Mononuclear cell (primary cell): ENCODE data around the gene FCHO2. TPM values are rescaled to one million over a fixed set of nuclear protein-coding genes. Genes with fewer than 3 reads are reported as not detected.
"Not testable (repeated sequence)": the region's sequence is repeated elsewhere in the genome, so short reads cannot be mapped to it uniquely, and the experiment has no call there.

ENCODE experiments used
- H3K27me3 ChIP-seq: 2 replicates; pipeline ENCODE4 v1.6.0; 2011; ENCODE audit warnings: low read length, control low read depth; ENCODE audit not compliant: insufficient read depth
- H3K4me1 ChIP-seq: 2 replicates; pipeline ENCODE4 v1.5.1; 2011; ENCODE audit warnings: mild to moderate bottlenecking, low read length, control low read depth; ENCODE audit not compliant: insufficient read depth
- H3K4me3 ChIP-seq: 2 replicates; pipeline ENCODE4 v1.5.1; 2011; ENCODE audit warnings: mild to moderate bottlenecking, low read length, moderate library complexity
- H3K9me3 ChIP-seq: 2 replicates; pipeline ENCODE4 v1.5.1; 2011; ENCODE audit warnings: low read depth, mild to moderate bottlenecking, control low read depth, low read length
- total RNA-seq: library from RNA; depleted of rRNA; stranded (reverse); fragments of >200 nt; gene quantifications from one replicate; pipeline ENCODE4 v1.2.3, GENCODE V29; 2012

Gene FCHO2
- total RNA-seq, 1 donor: 3.3 TPM

DNA sequence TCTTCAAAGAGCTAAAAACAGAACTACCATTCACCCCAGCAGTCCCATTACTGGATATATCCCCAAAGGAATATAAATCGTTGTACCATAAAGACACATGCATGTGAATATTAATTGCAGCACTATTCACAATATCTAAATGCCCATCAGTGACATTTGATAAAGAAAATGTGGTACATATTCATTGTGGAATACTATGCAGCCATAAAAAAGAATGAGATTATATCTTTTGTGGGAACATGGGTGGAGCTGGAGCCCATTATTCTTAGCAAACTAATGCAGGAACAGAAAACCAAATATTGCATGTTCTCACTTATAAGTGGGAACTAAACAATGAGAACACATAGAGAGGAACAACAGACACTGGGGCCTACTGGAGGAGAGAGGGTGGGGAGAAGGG is 38.7 kb downstream of the FCHO2 start:
- no peaks in the 10 kb centered on the region for H3K27me3 ChIP-seq
- no peak overlapping the region for H3K4me3 ChIP-seq
- no peaks in the 10 kb centered on the region for H3K9me3 ChIP-seq
- H3K4me1 ChIP-seq: no peaks in the 10 kb centered on the region

DNA sequence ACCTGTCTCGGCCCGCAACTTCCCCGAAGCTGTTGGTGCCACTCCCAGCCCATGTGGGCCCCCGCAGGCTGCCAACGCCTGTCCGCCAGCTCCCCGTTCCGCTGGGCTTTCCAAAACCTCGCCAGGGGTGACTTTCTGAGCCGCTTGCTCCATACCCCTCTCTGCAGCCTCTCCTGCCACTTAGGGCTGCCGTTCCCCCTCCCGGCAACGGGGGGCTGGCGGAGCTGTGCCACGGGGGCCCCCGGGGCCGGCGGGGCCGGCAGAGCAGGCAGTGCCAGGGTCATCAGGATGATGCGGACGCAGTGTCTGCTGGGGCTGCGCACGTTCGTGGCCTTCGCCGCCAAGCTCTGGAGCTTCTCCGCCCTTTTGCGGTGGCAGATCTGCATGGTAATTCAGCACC is 40.8 kb downstream of the FCHO2 start:
- H3K27me3 ChIP-seq: no peaks in the 10 kb centered on the region
- no peaks in the 10 kb centered on the region for H3K4me1 ChIP-seq
- H3K4me3 ChIP-seq: no peak overlapping the region
- H3K9me3 ChIP-seq: no peaks in the 10 kb centered on the region

DNA sequence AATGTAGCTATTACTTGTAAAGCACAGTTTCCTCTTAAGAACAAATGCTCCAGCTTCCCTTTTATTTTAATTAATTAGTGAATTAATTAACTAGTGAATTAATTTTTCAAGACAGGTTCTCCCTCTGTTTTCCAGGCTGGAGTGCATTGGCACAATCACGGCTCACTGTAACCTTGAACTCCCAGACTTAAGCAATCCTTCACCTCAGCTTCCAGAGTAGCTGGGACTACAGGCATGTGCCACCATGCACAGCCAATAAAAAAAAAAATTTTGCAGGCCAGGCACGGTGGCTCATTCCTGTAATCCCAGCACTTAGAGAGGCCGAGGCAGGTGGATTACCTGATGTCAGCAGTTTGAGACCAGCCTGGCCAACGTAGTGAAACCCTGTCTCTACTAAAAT is 44.1 kb downstream of the FCHO2 start:
- Histone ChIP-seq H3K4me3 (no peak overlapping the region), H3K9me3 (no peaks in the 10 kb centered on the region), H3K4me1 (no peaks in the 10 kb centered on the region), H3K27me3 (no peaks in the 10 kb centered on the region)

DNA sequence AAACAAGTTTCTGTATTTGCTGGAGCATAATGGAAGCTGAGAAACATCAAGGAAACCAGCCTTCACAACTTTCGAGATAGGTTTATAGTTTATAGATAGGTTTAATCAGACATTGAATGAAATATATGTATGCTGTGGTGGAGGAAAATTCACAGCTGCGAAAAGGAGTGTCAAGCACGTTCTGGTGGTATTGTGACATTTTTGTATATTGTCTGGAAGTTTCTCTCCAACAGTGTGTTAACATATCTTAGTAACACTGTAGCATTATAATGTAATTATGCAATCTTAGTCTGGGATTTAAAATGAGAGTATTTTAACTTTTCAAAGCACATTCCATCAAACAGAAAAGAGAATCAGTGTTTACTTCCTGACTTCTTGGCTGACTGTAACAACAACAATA is 50.0 kb downstream of the FCHO2 start:
- Histone ChIP-seq H3K27me3 (no peaks in the 10 kb centered on the region), H3K4me1 (no peaks in the 10 kb centered on the region), H3K9me3 (no peaks in the 10 kb centered on the region), H3K4me3 (no peak overlapping the region)

DNA sequence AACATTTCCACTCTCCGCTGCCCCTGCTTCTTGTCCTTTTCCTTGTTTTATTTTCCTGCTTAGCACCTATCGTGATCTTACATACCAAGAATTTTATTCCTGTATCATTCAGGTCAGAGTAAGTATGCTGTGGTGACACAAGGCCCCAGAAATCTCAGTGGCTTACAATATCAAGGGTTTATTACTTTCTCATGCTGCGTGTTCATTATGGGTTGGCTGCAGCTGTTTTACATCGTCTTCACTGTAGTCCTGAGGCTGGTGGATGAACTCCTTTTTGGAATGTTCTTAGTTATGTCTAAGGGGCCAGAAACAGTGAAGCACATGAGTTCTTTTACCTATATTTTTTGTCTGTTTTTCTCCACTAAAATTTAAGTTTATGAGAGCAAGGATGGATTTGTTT is 51.2 kb downstream of the FCHO2 start:
- Histone ChIP-seq H3K4me3 (no peak overlapping the region), H3K27me3 (no peaks in the 10 kb centered on the region), H3K4me1 (no peaks in the 10 kb centered on the region), H3K9me3 (no peaks in the 10 kb centered on the region)

DNA sequence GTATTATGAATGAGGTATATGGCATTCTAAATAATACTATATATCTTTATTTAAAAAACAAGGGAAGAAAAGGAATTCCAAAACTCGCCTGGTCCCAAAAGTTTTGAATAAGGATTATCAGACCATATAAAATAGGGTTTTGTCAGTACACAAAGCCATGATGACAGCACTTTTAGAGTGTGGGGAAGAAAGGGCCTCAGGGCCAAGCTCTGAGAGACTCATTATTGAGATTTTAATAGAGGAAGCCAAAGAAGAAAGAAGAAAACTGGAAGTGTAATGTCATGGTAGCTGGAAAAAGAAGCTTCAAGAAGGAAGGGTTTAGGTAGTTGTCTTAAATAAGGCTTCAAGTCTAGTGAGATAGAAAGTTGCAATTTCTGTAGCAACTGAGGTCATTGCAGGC is 53.0 kb downstream of the FCHO2 start:
- Histone ChIP-seq H3K4me1 (no peaks in the 10 kb centered on the region), H3K4me3 (no peak overlapping the region), H3K27me3 (no peaks in the 10 kb centered on the region), H3K9me3 (no peaks in the 10 kb centered on the region)

DNA sequence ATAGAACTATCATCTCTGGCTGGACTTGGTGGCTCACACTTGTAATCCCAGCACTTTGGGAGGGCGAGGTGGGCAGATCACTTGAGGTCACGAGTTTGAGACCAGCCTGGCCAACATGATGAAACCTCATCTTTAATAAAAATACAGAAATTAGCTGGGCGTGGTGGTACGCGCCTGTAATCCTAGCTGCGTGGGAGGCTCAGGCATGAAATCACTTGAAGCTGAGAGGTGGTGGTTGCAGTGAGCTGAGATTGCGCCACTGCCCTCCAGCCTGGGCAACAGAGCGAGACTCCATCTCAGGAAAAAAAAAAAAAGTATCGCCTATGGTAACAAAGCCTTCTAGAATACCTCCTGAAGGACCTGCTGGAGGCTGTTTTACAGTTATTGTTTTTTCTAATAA is 55.8 kb downstream of the FCHO2 start:
- H3K4me3 ChIP-seq, H3K4me1 ChIP-seq, H3K27me3 ChIP-seq, H3K9me3 ChIP-seq: not testable (repeated sequence)

DNA sequence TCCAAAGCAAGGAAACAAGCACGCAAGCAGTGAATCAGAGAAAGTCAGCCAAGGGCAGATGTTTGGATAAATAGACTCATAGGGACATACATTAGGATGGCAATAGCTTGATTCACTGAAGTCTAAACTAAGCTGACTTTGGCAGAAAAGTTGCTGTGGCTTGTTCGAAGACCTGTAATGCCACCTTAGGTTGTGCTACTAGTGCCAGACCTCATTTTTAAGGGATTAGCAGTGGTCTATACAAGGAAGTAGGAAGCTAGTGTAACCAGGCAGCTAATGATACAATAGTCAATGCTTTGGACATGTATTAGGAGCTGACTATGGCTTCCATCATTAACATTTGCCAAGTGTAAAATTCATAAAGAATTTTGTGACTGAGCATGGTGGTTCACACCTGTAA is 63.1 kb downstream of the FCHO2 start:
- Histone ChIP-seq H3K4me1 (no peaks in the 10 kb centered on the region), H3K27me3 (no peaks in the 10 kb centered on the region), H3K4me3 (no peak overlapping the region), H3K9me3 (no peaks in the 10 kb centered on the region)

DNA sequence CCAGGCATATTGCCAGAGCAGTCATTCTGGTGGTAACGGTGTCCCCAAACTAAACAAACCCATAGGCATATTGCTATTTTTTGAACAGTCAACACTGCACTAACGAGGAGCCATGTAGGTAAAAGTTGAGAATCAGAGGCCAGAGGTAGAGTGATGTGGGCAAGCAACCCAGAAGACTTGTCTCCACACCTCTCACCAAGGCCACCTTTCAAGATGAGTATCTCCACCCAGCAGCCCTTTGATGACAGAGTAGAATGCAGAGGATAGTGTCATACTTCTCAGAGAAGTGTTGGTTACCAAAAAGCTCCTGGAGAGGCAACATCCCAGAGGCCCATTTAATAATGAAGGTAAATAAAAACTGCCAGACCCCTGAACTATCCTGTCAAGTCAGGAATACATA is 63.9 kb downstream of the FCHO2 start:
- H3K4me3 ChIP-seq: no peak overlapping the region

DNA sequence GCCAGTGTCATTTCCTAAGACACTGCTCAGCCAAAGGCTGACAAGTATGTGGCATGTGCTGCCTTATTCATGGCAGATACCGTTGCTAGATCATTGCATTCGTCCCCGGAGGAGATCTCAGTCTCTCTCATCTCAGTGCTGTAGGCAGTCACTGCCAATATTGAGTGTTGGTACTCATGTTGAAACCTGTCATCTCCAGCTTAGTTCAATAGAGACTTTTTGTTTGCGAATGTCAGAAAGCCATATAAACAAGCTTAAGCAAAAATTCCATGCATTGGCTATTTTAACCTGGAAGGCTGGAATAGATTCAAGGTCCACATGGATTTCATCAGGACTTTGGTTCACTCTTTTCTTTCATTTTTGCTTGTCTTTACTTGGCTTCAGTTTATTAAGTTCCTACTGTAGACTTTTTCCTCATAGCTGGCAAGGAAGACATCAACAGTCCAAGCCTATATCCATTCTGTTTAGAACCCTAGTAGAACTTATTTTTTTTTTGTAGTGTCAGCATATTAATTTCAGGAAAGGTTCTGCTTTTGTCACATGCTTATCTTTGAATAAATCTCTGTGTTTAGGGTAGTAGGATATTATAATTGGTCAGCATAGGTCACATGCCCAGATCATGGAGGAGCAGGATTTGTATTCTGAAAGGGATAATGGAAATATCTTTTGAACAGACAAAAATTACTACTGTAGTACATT is 66.8 kb downstream of the FCHO2 start:
- no peaks in the 10 kb centered on the region for H3K4me1 ChIP-seq

More for the DNA sequence above, 63.9 kb downstream of the FCHO2 start:
- Histone ChIP-seq H3K27me3 (no peaks in the 10 kb centered on the region), H3K4me1 (no peaks in the 10 kb centered on the region), H3K9me3 (no peaks in the 10 kb centered on the region)

DNA sequence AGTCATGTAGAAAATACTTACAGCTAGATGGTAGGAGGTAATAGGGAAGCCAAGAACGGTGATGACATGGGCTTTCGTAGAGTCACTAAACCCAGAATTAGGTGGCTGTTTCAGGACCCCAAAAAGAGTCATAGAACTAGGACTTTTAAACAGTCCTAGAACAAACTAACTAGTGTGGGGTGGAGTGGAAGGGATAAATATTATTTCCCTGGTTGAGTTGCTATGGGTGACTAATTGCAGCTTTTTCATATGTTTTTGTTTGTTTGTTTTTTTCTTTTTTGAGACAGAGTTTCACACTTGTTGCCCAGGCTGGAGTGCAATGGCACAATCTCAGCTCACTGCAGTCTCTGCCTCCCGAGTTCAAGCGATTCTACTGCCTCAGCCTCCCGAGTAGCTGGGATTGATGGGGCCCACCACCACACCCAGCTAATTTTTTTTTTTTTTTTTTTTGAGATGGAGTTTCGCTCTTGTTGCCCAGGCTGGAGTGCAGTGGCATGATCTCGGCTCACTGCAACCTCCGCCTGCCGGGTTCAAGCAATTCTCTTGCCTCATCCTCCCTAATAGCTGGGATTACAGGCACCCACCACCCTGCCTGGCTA is 69.2 kb downstream of the FCHO2 start:
- H3K4me1 ChIP-seq, H3K4me3 ChIP-seq, H3K27me3 ChIP-seq, H3K9me3 ChIP-seq: not testable (repeated sequence)

More for the DNA sequence above, 66.8 kb downstream of the FCHO2 start:
- Histone ChIP-seq H3K4me3 (no peak overlapping the region), H3K27me3 (no peaks in the 10 kb centered on the region), H3K9me3 (no peaks in the 10 kb centered on the region)

DNA sequence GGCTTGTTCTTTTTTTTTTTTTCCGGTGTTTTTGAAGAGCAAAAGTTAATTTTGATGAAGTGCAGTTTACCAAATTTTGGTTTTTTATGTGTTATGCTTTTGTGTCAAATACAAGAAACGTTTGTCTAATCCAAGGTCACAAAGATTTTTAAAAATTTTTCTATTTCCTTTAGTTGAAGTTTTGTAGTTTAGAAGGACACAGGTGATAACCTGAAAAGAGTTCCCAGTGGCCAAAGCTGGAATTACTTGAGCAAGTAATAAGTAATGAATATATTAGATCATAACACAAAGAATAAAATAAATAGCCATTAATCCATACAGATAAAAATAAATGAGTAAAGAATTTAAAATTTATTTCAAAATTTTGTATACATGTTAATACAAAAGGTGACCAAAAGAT is 71.5 kb downstream of the FCHO2 start:
- Histone ChIP-seq H3K27me3 (no peaks in the 10 kb centered on the region), H3K4me1 (no peaks in the 10 kb centered on the region), H3K9me3 (no peaks in the 10 kb centered on the region)

DNA sequence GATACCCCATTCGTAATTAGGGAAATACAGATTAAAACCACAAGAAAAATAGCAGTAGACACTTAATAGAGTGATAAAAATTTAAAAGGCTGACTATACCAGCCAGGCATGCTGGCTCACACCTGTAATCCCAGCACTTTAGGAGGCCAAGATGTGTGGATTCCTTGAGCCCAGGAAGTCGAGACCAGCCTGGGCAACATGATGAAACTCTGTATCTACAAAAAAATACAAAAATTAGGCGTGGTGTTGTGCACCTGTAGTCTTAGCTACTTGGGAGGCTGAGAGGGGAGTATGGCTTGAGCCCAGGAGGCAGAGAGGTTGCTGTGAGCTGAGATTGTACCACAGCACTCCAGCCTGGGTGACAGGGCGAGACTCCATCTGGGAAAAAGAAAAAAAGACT is 72.0 kb downstream of the FCHO2 start:
- Histone ChIP-seq H3K4me1 (no peaks in the 10 kb centered on the region), H3K27me3 (no peaks in the 10 kb centered on the region), H3K9me3 (no peaks in the 10 kb centered on the region), H3K4me3 (no peak overlapping the region)

More for the DNA sequence above, 71.5 kb downstream of the FCHO2 start:
- H3K4me3 ChIP-seq: no peak overlapping the region

DNA sequence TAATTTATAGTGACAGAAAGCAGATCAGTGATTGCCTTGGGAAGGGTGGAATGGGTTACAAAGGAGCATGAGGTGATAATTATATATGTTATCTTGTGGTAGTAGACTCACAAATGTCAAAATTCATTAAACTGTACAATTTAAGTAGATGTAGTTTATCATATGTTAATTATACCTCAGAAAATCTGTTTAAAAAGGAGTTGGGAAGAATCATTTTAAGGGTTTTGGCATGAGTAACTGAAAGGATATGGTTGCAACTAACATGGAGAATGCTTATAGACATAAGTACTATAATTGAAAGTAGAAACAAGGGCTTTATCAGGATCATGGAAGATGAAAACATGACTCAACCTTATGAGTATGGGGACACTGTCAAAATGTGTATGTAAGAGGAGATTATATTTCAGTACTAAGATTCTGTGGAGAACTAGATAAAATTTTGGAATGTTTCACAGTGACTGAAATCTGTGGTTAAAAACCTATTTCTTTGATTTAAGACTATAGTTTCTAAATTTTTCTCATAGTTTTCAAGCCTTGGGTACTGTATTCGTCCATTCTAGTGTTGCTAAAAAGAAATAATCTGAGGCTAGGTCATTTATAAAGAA is 73.3 kb downstream of the FCHO2 start:
- Histone ChIP-seq H3K4me1 (no peaks in the 10 kb centered on the region), H3K9me3 (no peaks in the 10 kb centered on the region), H3K27me3 (no peaks in the 10 kb centered on the region), H3K4me3 (no peak overlapping the region)

DNA sequence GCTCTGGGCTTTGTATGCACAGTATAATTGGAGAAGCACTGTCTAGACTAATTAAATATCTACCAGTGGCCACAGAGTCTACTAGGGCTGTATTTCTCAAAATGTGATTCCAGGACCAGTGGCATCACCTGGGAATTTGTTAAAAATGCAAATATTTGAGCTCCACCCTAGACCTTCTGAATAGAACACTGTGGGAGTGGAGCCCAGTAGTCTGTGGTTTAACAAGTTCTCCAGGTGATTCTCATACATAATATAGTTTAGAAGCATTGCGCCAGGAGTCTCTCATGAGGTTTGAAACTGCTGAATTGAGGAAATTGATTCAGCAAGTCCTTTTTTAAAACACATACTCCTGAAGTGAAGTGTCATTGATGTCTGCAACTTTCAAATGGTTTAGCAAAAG is 74.7 kb downstream of the FCHO2 start:
- H3K9me3 ChIP-seq: no peaks in the 10 kb centered on the region
- no peak overlapping the region for H3K4me3 ChIP-seq
- no peaks in the 10 kb centered on the region for H3K27me3 ChIP-seq
- no peaks in the 10 kb centered on the region for H3K4me1 ChIP-seq

DNA sequence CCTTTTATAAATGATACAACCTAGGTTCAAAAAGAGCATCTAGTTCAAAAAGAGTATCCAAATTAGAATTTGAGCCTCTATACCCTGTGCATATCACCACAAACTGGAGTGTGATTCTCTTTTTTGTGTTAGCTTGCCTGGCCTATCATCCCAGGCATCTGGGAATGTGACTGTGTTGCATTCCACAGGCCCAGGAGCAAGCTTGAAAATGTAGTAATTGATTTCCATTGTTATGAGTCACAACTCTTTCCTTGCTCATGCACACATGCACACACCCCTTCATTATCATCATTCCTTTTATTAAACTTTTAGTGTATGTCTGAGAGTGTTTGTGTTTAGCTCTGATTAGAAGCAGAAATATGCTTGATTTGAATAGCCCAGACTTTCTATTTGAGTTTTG is 75.2 kb downstream of the FCHO2 start:
- Histone ChIP-seq H3K27me3 (no peaks in the 10 kb centered on the region), H3K4me1 (no peaks in the 10 kb centered on the region), H3K4me3 (no peak overlapping the region), H3K9me3 (no peaks in the 10 kb centered on the region)
